Activated CD4-positive, alpha-beta T cell treated with anti-CD3 and anti-CD28 coated beads, Interleukin-2, amount 50 U/mL, for 4 hours (primary cell): ENCODE data around the gene GRIK4.

Experiments used
- DNase-seq, 2 experiments: peaks; one replicate each; pipeline ENCODE4 v3.0.0-alpha.2; 2020

Gene GRIK4

GRCh38 chr11:120712014-120712413 lies 200.5 kb downstream of the GRIK4 start:
- no peak for DNase-seq

DNA sequence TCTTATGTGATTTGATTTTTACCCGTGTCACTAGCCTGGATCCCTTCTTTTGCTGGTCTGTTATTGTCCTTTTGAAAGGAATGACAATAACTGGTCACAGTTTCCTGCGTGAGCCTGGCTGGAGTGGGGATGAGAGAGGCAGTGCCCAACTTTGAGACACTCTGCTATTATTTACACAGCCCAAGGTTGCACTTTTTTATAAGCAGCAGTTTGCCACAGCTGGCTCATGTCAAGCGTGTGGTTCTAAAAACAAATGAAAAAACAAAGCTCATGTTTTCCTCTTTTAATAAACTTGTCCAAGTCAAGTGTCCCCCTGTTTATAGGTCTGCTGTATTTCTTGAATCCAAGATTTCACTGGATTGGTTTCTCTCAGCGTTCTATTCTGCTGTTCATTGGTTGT lies 201.3 kb downstream of the GRIK4 start:
- DNase-seq: no peak

GRCh38 chr11:120713296-120713695 lies 201.7 kb downstream of the GRIK4 start:
- DNase-seq: no peak

DNA sequence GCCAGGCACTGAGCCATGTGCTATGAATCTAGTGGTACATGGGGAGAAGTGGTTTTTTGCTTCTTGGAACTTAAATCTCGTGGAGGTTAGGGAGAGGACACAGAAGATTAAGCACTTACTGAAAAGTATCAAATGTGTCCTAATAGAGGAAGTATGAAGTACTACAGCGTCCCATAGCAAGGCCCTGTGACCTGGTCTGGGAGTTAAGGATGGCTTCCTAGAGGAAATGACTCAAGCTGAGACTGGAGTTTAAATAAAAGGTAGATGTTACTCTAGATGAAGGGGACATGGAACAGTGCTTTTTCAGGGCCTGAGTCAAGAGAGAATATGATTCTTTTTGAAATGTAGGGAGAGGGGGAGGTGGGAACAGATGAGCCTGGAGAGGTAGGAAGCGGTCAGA lies 202.9 kb downstream of the GRIK4 start:
- DNase-seq: no peak

GRCh38 chr11:120715239-120715638 lies 203.7 kb downstream of the GRIK4 start:
- DNase-seq: no peak

DNA sequence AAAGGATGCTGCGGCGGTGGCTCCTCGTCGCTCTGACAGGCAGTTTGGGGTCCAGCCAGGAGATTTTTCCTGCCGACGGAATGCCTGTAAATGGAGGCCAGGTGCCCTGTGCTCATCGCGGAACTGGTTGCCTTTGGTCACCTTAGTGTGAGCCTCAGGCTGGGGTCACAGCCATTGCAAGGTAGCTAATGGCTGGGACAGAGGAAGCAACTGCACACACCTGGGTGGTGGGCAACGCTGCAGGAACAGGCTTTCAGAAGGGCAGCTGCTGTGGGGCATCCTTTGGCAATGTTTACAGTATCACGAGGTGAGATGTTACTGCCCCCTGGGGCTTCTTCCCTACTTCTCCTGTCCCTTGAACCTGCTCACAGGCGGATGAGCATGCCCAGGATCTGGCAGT lies 205.5 kb downstream of the GRIK4 start:
- no peak for DNase-seq

GRCh38 chr11:120717623-120718022 lies 206.1 kb downstream of the GRIK4 start:
- DNase-seq: no peak

DNA sequence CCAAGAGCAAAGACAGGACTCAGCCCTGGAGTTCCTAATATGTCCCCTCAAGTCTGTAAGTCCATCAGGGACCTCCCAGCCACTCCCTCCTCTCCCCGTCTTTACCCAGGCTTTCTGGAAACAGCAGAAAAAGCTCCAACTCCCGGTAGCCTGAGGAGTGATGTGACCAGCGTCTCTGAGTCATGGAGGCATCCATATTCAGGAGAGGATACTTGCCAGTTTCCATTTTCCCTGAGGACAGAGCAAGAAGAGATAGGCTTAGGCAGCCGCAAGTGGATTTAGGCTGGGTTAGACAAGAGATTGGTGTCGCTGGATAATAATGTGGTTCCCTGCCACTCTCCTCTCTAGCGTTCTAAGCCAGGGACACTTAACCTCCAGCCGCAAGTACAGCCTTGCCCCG lies 206.6 kb downstream of the GRIK4 start:
- no peak for DNase-seq

- no peak for DNase-seq
Observed at GRCh38 chr11:120719348-120719747, 207.8 kb downstream of the GRIK4 start.

GRCh38 chr11:120720760-120721159 lies 209.2 kb downstream of the GRIK4 start:
- DNase-seq: no peak

DNA sequence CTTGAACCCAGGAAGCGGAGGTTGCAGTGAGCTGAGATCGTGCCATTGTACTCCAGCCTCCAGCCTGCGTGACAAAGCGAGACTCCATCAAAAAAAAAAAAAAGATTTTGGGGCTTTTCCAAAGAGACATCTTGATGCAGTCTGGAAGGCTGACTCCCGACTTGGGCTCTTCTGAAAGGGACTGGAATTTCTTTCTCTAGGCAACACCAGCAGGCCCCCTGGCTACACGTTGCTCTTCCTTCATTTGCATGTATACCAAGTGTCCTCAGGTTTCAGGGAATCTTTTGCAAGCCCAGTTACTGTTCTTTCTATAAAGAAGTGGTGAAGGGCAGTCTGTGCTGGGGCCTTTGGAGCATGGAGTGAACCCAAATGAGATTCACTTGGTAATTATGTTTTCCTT lies 211.0 kb downstream of the GRIK4 start:
- DNase-seq: no peak

- no peak for DNase-seq
Observed at GRCh38 chr11:120723751-120724150, 212.2 kb downstream of the GRIK4 start.

DNA sequence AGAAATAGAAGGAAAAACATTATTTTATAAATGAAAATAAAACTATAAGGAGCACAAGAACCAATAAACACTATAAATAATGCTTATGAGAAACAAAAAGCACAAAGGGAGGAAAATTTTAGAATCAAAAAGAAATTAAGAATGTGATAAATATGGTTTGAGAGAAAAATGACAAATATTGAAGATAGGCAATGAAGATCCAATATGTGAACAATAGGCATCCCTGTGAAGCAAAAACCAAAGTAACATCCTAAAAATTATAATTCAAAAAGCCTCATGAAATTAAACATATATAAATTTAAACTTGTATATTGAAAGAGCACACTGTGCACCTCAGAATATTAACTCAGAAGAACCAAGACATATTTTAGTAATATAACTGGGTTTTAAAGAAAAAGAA lies 216.2 kb downstream of the GRIK4 start:
- DNase-seq: no peak

DNA sequence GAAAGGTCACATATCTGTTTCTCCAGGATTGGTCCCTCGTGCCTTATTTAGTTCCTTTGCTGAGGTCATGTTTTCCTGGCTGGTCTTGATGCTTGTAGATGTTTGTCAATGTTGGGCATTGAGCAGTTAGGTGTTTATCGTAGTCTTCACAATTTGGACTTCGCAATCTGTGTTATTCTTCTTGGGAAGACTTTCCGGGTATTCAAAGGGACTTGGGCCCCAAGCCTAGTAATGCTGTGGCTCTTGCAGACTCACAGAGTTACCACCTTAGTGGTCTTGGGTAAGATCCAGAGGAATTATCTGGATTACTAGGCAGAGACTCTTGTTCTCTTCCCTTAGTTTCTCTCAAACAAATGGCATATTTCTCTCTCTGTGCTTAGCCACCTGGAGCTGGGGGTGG lies 223.5 kb downstream of the GRIK4 start:
- DNase-seq: no peak

GRCh38 chr11:120738516-120739046 lies 227.0 kb downstream of the GRIK4 start:
- no peak for DNase-seq

GRCh38 chr11:120739780-120740179 lies 228.2 kb downstream of the GRIK4 start:
- DNase-seq: no peak

DNA sequence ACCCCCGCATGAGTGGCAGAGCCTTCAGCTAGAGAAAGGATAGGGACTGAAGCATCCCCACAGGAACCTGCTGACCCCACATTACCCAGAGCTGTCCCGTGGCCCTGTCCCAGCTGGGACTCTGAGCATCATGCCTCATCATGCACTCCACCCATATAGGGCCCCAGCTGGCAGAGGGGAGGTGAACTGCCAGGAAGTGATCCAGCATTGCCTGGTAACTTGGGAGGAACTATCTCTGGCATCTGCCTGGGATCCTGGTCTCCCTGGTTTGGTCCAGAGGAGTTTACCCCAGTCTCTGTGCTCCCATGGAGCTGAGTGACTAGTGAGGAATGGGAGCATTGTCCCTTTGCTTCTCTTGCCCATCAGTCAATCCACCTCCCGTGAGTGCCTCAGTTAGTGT lies 228.8 kb downstream of the GRIK4 start:
- no peak for DNase-seq

GRCh38 chr11:120744016-120744994 lies 232.8 kb downstream of the GRIK4 start:
- DNase-seq: no peak

- no peak for DNase-seq
Observed at GRCh38 chr11:120746376-120746775, 234.8 kb downstream of the GRIK4 start.

GRCh38 chr11:120746836-120747609 lies 235.5 kb downstream of the GRIK4 start:
- DNase-seq: no peak

GRCh38 chr11:120747850-120748814 lies 236.6 kb downstream of the GRIK4 start:
- no peak for DNase-seq

- DNase-seq: no peak
Observed at GRCh38 chr11:120749395-120749794, 237.8 kb downstream of the GRIK4 start.
